Esophagus muscularis mucosa (tissue), 4 donors: ENCODE measurements around the gene MRPL55. TPM values are rescaled to one million over a fixed set of nuclear protein-coding genes. Genes with fewer than 3 reads are reported as not detected.

Experiments
- DNase-seq: peaks from one replicate; pipeline ENCODE4 v3.0.0-alpha.2; 2017; ENCODE audit errors: extremely low spot score
- H3K27ac ChIP-seq, 4 donors: fragments of 200-600 bp; sonication (generic); replicated peaks in 1 of 4; 1 replicate in 3 of 4; 2 replicates in 1 of 4; pipeline ENCODE4 v1.5.1; 2016 to 2019; ENCODE audit warnings: mild to moderate bottlenecking in 1 of 4
- H3K27me3 ChIP-seq, 4 donors: fragments of 200-600 bp; sonication (generic); one replicate each; pipeline versions ENCODE4 v1.5.1 to v1.6.0; 2016 to 2019
- H3K36me3 ChIP-seq, 4 donors: fragments of 200-600 bp; sonication (generic); one replicate each; pipeline ENCODE4 v1.5.1; 2016 to 2019
- H3K4me1 ChIP-seq, 4 donors: fragments of 200-600 bp; sonication (generic); one replicate each; pipeline ENCODE4 v1.5.1; 2016 to 2019
- H3K4me3 ChIP-seq, 4 donors: fragments of 200-600 bp; sonication (generic); 1 replicate in 2 of 4; 2 replicates in 2 of 4; pipeline ENCODE4 v1.5.1; 2016 to 2019; ENCODE audit warnings: mild to moderate bottlenecking in 4 of 4, moderate library complexity in 1 of 4
- H3K9me3 ChIP-seq, 4 donors: fragments of 200-600 bp; sonication (generic); 1 replicate in 3 of 4; 2 replicates in 1 of 4; pipeline ENCODE4 v1.5.1; 2016 to 2019
- EP300 ChIP-seq: sonication (generic); formaldehyde crosslinking; IDR thresholded peaks from one replicate; pipeline ENCODE4 v1.6.1; 2017; ENCODE audit warnings: antibody characterized with exemption
- POLR2A ChIP-seq: fragments of 450-650 bp; IDR thresholded peaks from one replicate; pipeline ENCODE4 v1.6.1; 2017; ENCODE audit warnings: antibody characterized with exemption, moderate library complexity, mild to moderate bottlenecking, low read depth
- POLR2AphosphoS5 ChIP-seq, 2 donors: sonication (generic); formaldehyde crosslinking; IDR thresholded peaks; one replicate each; pipeline ENCODE4 v1.6.1; 2017; ENCODE audit warnings: antibody characterized with exemption in 2 of 2
- WGBS: methylation state at CpG from one replicate; pipeline ENCODE4 v1.1.5; 2018; 5-methylcytosine and 5-hydroxymethylcytosine counted together
- intact Hi-C: fragments of 100-400 bp; cut with DNase I; formaldehyde crosslinking; loops from one replicate; pipeline ENCODE4 v1.15.1; 2023
- total RNA-seq, 4 donors: library from RNA; depleted of rRNA; stranded (reverse); fragments of >200 nt; gene quantifications; one replicate each; pipeline versions ENCODE4 v1.1.0 to v1.2.1, GENCODE V29; 2016
- TF ChIP-seq, protein P1 (sequence below), 3 experiments: fragments of 200-600 bp in 2 of 3; fragments of 450-650 bp in 1 of 3; sonication (generic) in 2 of 3; IDR thresholded peaks; one replicate each; pipeline ENCODE4 v1.5.1; 2017 to 2019; ENCODE audit warnings: antibody characterized with exemption in 3 of 3, mild to moderate bottlenecking in 2 of 3, moderate library complexity in 1 of 3

MRPL55 gene
- total RNA-seq, 4 donors from 2014 or later: 52.3 to 64.9 (median 60.1) TPM

DNA sequence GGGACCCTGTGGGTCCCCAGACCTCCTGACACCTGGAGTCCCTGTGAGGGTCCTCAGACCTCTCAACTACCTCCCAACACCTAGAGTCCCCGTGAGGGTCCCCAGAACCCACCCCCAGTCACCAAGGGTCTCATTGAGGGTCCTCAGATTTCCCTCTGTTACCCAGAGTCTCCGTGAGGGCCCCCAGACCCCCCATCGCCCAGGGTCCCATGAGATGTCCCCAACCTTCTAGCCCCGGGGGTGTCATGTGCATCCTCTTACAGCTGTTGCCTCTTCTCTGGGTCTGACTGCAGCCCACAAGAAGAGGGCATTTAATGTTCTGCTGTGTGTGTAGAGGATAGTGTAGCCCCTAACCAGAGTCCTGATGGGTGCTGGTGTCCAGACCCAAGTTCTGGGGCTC, 38.7 kb upstream of the MRPL55 start:
- no peak for TF ChIP-seq POLR2AphosphoS5 (IDR thresholded peaks at IDR 0.05)
- TF ChIP-seq EP300: no peak
- TF ChIP-seq, protein P1, sequence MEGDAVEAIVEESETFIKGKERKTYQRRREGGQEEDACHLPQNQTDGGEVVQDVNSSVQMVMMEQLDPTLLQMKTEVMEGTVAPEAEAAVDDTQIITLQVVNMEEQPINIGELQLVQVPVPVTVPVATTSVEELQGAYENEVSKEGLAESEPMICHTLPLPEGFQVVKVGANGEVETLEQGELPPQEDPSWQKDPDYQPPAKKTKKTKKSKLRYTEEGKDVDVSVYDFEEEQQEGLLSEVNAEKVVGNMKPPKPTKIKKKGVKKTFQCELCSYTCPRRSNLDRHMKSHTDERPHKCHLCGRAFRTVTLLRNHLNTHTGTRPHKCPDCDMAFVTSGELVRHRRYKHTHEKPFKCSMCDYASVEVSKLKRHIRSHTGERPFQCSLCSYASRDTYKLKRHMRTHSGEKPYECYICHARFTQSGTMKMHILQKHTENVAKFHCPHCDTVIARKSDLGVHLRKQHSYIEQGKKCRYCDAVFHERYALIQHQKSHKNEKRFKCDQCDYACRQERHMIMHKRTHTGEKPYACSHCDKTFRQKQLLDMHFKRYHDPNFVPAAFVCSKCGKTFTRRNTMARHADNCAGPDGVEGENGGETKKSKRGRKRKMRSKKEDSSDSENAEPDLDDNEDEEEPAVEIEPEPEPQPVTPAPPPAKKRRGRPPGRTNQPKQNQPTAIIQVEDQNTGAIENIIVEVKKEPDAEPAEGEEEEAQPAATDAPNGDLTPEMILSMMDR (IDR thresholded peaks at IDR 0.05): no peak
- no peak for TF ChIP-seq POLR2A
- WGBS: 79% methylated on average over 4 of the region's 4 CpGs
- Histone ChIP-seq H3K36me3 (peaks cover 7 to 43% (median 40%) of the 10 kb centered on the region in 4 donors), H3K4me1 (peaks cover 66 to 99% (median 91%) of the 10 kb centered on the region in 4 donors), H3K9me3 (no peaks in the 10 kb centered on the region), H3K27me3 (no peaks in the 10 kb centered on the region), H3K4me3 (no peak overlapping the region), H3K27ac (peak overlapping the region; percentile 85 to 95 (median 90))
- DNase-seq: no peak
- intact Hi-C loops: no loop called here

DNA sequence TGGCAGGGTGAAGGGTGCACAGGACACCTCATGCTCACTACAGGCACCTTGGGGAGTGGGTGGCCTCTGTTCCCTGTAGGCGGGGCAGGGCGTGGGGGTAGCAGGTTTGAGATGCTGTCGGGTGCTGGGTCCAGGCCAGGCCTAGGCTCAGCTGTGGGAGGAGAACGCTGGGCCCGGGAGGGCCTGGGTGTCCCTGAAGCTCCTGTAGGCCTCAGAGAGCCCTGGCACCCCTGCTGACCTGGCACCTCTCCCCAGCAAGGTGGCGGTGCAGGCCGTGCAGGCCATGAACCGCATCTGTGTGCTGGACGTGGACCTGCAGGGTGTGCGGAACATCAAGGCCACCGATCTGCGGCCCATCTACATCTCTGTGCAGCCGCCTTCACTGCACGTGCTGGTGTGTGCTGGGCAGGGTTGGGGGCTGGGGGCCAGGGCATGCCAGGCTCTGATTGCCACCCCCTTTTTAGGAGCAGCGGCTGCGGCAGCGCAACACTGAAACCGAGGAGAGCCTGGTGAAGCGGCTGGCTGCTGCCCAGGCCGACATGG, 38.1 kb upstream of the MRPL55 start:
- Histone ChIP-seq H3K4me3 (no peak overlapping the region), H3K27me3 (no peaks in the 10 kb centered on the region), H3K9me3 (no peaks in the 10 kb centered on the region), H3K4me1 (peaks cover 72 to 99% (median 93%) of the 10 kb centered on the region in 4 donors), H3K27ac (peak overlapping the region in 1 of 4 donors; percentile 87), H3K36me3 (peaks cover 7 to 45% (median 43%) of the 10 kb centered on the region in 4 donors)
- TF ChIP-seq POLR2A: no peak
- no peak for TF ChIP-seq EP300
- TF ChIP-seq, protein P1 (IDR thresholded peaks at IDR 0.05): no peak
- TF ChIP-seq POLR2AphosphoS5 (IDR thresholded peaks at IDR 0.05): no peak
- intact Hi-C loops: no loop called here
- 92% methylated on average over 8 of the region's 20 CpGs for WGBS
- DNase-seq: no peak

DNA sequence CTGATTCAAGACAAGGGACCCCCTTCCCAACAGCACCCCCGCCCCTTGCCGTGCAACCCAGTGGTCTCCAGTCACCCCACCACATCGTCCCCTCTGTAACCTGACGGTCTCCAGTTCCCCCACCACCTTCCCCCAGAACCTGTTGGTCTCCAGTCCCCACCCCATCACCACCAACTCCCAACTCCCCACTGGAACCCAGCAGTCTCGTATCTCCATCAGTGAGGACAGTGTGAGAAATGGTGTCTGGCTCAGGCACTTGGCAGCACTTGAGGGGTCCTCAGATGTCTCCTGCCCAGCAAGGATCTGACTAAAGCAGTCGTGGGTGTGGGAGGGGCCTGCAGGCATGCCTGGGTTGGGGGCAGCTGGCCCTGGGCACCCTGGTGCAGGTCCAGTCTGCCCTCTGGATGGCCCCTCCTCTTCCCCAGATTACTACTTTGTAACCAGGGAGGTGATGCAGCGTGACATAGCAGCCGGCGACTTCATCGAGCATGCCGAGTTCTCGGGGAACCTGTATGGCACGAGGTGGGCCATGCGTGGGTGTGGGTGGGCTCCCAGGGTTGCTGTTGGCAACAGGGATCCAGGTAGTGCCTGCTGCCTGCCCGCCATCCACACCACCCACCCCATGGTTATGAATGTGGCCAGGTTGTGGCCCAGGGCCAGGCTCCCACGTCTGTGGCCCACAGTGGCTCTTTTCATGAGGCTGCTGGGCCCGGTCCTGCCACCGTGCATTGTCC, 37.5 kb upstream of the MRPL55 start:
- intact Hi-C loops: no loop called here
- 89% methylated on average over 12 of the region's 18 CpGs for WGBS
- Histone ChIP-seq H3K27ac (no peak overlapping the region), H3K4me1 (peaks cover 72 to 99% (median 93%) of the 10 kb centered on the region in 4 donors), H3K27me3 (no peaks in the 10 kb centered on the region), H3K9me3 (no peaks in the 10 kb centered on the region), H3K4me3 (no peak overlapping the region), H3K36me3 (peaks cover 7 to 51% (median 46%) of the 10 kb centered on the region in 4 donors)
- DNase-seq: no peak
- no peak for TF ChIP-seq EP300

DNA sequence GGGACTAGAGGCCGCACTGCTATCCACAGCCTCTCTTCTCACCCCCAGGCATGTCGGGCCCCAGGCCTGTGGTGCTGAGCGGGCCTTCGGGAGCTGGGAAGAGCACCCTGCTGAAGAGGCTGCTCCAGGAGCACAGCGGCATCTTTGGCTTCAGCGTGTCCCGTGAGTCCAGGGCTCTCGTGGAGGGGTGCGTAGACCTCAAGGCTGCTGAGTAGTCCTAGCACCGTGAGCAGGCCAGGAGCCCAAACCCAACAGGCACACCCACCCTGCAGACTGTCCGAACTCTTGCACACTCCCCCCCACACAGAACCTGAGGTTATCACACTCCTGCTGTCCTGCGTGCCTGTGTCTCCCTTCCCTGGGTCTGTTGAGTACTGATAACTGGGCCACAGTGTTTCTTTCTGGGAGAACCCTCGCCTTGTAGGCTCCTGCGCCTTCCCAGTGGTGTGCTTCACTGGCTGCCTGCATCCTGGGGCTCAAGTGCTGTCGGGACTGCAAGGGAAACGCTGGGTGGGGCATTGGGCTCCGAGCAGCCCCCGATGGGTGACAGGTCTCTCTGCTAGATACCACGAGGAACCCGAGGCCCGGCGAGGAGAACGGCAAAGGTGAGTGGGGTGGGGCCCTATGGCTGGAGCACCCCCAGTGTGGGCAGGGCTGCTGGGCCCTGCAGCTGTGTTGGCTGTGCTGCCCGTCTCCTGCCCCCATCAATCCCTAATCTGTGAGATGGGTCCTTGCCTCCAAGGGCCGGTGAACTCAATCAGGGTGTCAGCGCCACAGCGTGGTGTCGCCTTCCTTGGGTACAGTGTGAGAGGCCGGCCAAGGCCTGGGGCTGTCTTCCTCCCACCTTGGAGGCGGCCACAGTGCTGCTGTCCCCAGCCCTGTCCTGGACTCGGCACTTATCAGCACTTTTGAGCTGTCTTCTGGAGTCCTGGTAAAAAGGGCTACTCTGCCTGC, 36.6 kb upstream of the MRPL55 start:
- no peak for DNase-seq
- WGBS: 85% methylated on average over 9 of the region's 31 CpGs
- Histone ChIP-seq H3K36me3 (peaks cover 7 to 52% (median 46%) of the 10 kb centered on the region in 4 donors), H3K4me1 (peaks cover 71 to 99% (median 93%) of the 10 kb centered on the region in 4 donors), H3K27me3 (no peaks in the 10 kb centered on the region), H3K4me3 (no peak overlapping the region), H3K27ac (no peak overlapping the region), H3K9me3 (no peaks in the 10 kb centered on the region)
- TF ChIP-seq EP300: no peak
- TF ChIP-seq, protein P1 (IDR thresholded peaks at IDR 0.05): no peak
- TF ChIP-seq POLR2A: no peak
- TF ChIP-seq POLR2AphosphoS5 (IDR thresholded peaks at IDR 0.05): no peak
- intact Hi-C loops: no loop called here

DNA sequence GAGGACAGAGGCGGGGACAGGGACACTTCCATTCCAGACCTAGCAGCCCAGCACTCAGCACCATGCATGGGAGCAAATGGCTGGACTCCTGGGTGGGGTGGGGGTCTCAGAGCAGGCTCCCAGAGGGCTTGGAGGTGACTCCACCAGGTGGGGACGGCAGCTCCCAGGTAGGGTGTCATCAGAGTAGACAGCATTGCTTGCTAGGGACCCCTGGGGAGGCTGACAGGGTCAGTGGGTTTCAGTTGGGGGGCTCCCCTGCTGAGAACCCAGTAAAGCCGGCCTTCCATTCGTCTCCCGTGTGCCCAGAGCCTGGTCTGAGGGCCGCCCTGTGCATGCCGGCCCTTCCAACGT, 35.9 kb upstream of the MRPL55 start:
- DNase-seq: no peak
- intact Hi-C loops: no loop called here
- 69% methylated on average over 6 of the region's 8 CpGs for WGBS
- Histone ChIP-seq H3K27me3 (no peaks in the 10 kb centered on the region), H3K4me3 (no peak overlapping the region), H3K27ac (no peak overlapping the region), H3K36me3 (peaks cover 7 to 52% (median 46%) of the 10 kb centered on the region in 4 donors), H3K4me1 (peaks cover 63 to 94% (median 86%) of the 10 kb centered on the region in 4 donors), H3K9me3 (no peaks in the 10 kb centered on the region)
- TF ChIP-seq POLR2AphosphoS5 (IDR thresholded peaks at IDR 0.05) (no peak), EP300 (no peak), POLR2A (no peak)
- TF ChIP-seq, protein P1 (IDR thresholded peaks at IDR 0.05): no peak
